Activated CD4-positive, alpha-beta T cell treated with anti-CD3 and anti-CD28 coated beads for 1 hour (primary cell): ENCODE results near the gene PEMT.

ENCODE experiments used
- DNase-seq: peaks from one replicate; pipeline ENCODE4 v3.0.0-alpha.2; 2020

The PEMT gene

GRCh38 chr17:17603895-17604225 lies 12.4 kb upstream of the PEMT start:
- no peak for DNase-seq

GRCh38 chr17:17603178-17603894 lies 11.8 kb upstream of the PEMT start:
- DNase-seq: no peak

- no peak for DNase-seq
Observed at GRCh38 chr17:17599965-17600364, 8.5 kb upstream of the PEMT start.

GRCh38 chr17:17598003-17598402 lies 6.5 kb upstream of the PEMT start:
- DNase-seq: no peak

- no peak for DNase-seq
Observed at GRCh38 chr17:17595755-17596154, 4.2 kb upstream of the PEMT start.

- DNase-seq: no peak
Observed at GRCh38 chr17:17593222-17593620, 1.7 kb upstream of the PEMT start.

- no peak for DNase-seq
Observed at GRCh38 chr17:17590883-17591354, 589 bp downstream of the PEMT start.

- DNase-seq: no peak
Observed at GRCh38 chr17:17590141-17590751, 1.3 kb downstream of the PEMT start.

GRCh38 chr17:17587614-17588337 lies 3.7 kb downstream of the PEMT start:
- no peak for DNase-seq

- DNase-seq: no peak
Observed at GRCh38 chr17:17582372-17582771, 9.1 kb downstream of the PEMT start.

GRCh38 chr17:17581509-17581908 lies 10.0 kb downstream of the PEMT start:
- DNase-seq: no peak

GRCh38 chr17:17580662-17581470 lies 10.6 kb downstream of the PEMT start:
- DNase-seq: no peak

GRCh38 chr17:17579691-17580090 lies 11.8 kb downstream of the PEMT start:
- DNase-seq: no peak

GRCh38 chr17:17577373-17577772 lies 14.1 kb downstream of the PEMT start:
- DNase-seq: no peak

GRCh38 chr17:17576772-17577234 lies 14.7 kb downstream of the PEMT start:
- no peak for DNase-seq

- DNase-seq: no peak
Observed at GRCh38 chr17:17575360-17576251, 15.9 kb downstream of the PEMT start.

- no peak for DNase-seq
Observed at GRCh38 chr17:17573912-17574311, 17.6 kb downstream of the PEMT start.

- no peak for DNase-seq
Observed at GRCh38 chr17:17572010-17572785, 19.3 kb downstream of the PEMT start.

- DNase-seq: no peak
Observed at GRCh38 chr17:17570798-17571716, 20.5 kb downstream of the PEMT start.

GRCh38 chr17:17570140-17570797 lies 21.2 kb downstream of the PEMT start:
- DNase-seq: no peak
